GM18867 (cell line): ENCODE results near the gene NMD3.
"Not testable (repeated sequence)": the region's sequence is repeated elsewhere in the genome, so short reads cannot be mapped to it uniquely, and the experiment has no call there.

Experiments used
- ATAC-seq: cut with Tn5 transposase; IDR thresholded peaks from one replicate; pipeline ENCODE4 v1.9.1; 2021; ENCODE audit warnings: mild to moderate bottlenecking, moderate library complexity; ENCODE audit not compliant: unreplicated experiment

The NMD3 gene

GRCh38 chr3:161274691-161275298 lies 53.7 kb downstream of the NMD3 start:
- peak; percentile 91 for ATAC-seq

- ATAC-seq: no peak
Observed at GRCh38 chr3:161275919-161276318, 54.8 kb downstream of the NMD3 start.

GRCh38 chr3:161282387-161282786 lies 61.3 kb downstream of the NMD3 start:
- not testable (repeated sequence) for ATAC-seq

GRCh38 chr3:161284989-161285388 lies 63.9 kb downstream of the NMD3 start:
- ATAC-seq: no peak

- ATAC-seq: no peak
Observed at GRCh38 chr3:161289174-161289573, 68.1 kb downstream of the NMD3 start.

GRCh38 chr3:161291191-161291901 lies 70.2 kb downstream of the NMD3 start:
- no peak for ATAC-seq

- no peak for ATAC-seq
Observed at GRCh38 chr3:161293381-161293780, 72.3 kb downstream of the NMD3 start.

- ATAC-seq: no peak
Observed at GRCh38 chr3:161295325-161295724, 74.2 kb downstream of the NMD3 start.

GRCh38 chr3:161296814-161297213 lies 75.7 kb downstream of the NMD3 start:
- ATAC-seq: no peak
